GM10266 (cell line): Measurements from ENCODE around the gene TRIM69.
"Not testable (repeated sequence)": the region's sequence is repeated elsewhere in the genome, so short reads cannot be mapped to it uniquely, and the experiment has no call there.

Experiments used
- DNase-seq: peaks from one replicate; pipeline ENCODE4 v3.0.0; 2012; ENCODE audit errors: extremely low spot score
- CTCF ChIP-seq: IDR thresholded peaks from 2 replicates; pipeline ENCODE4 v1.5.1; 2012; ENCODE audit warnings: mild to moderate bottlenecking, low read depth; ENCODE audit not compliant: control insufficient read depth, insufficient read depth; ENCODE audit errors: missing control alignments

The TRIM69 gene

GRCh38 chr15:44727485-44728231 is 8.7 kb upstream of the TRIM69 start:
- DNase-seq, result no peak
- no peak for TF ChIP-seq CTCF

GRCh38 chr15:44728232-44728575 is 8.1 kb upstream of the TRIM69 start:
- DNase-seq, result not testable (repeated sequence)

GRCh38 chr15:44728576-44729407 is 7.5 kb upstream of the TRIM69 start:
- DNase-seq, result peak; percentile 81
- TF ChIP-seq CTCF, result no peak

- no peak for DNase-seq
- no peak for TF ChIP-seq CTCF
Measured at GRCh38 chr15:44729408-44730127, 6.8 kb upstream of the TRIM69 start.

GRCh38 chr15:44734839-44735481 is 1.4 kb upstream of the TRIM69 start:
- no peak for TF ChIP-seq CTCF
- DNase-seq, result no peak

GRCh38 chr15:44735482-44736180 is 697 bp upstream of the TRIM69 start:
- peak; percentile 9 for DNase-seq
- TF ChIP-seq CTCF, result no peak
